HEK293 (cell line): ENCODE measurements around the gene TAS2R39.

ENCODE experiments used
- CTCF ChIA-PET: fragments of 350-600 bp; formaldehyde crosslinking; extraction: SDS; loops from one replicate; lab custom pipeline; 2021; ENCODE audit warnings: antibody characterized with exemption; lab: Yijun Ruan, JAX
- POLR2A ChIA-PET: fragments of 300-600 bp; formaldehyde crosslinking; extraction: SDS; loops from one replicate; lab custom pipeline; 2020; ENCODE audit warnings: antibody characterized with exemption, inconsistent platforms; lab: Yijun Ruan, JAX
- H3K27ac ChIP-seq: fragments of 200-500 bp; sonication (Bioruptor generic); 2 replicates; pipeline ENCODE4 v1.5.1; 2014; ENCODE audit warnings: low read depth, low read length, control low read depth, inconsistent platforms; ENCODE audit errors: extremely low read depth
- H3K36me3 ChIP-seq, 2 experiments: fragments of 200-500 bp in 1 of 2; sonication (Bioruptor generic) in 1 of 2; 1 replicate in 1 of 2; 2 replicates in 1 of 2; pipeline ENCODE4 v1.5.1; 2014 to 2017; ENCODE audit warnings: inconsistent platforms in 2 of 2, low read length in 2 of 2; ENCODE audit not compliant: control insufficient read depth in 2 of 2, insufficient read depth in 1 of 2
- H3K4me1 ChIP-seq: fragments of 200-500 bp; sonication (Bioruptor generic); 2 replicates; pipeline ENCODE4 v1.5.1; 2014; ENCODE audit warnings: mild to moderate bottlenecking, low read length, inconsistent platforms; ENCODE audit not compliant: control insufficient read depth, insufficient read depth
- H3K4me3 ChIP-seq: 2 replicates; pipeline ENCODE4 v1.5.1; 2011; ENCODE audit warnings: low read depth, mild to moderate bottlenecking, control low read depth, low read length, moderate library complexity
- H3K9me3 ChIP-seq: fragments of 200-500 bp; sonication (Bioruptor generic); 2 replicates; pipeline ENCODE4 v1.5.1; 2014; ENCODE audit warnings: low read depth, low read length, inconsistent platforms; ENCODE audit not compliant: control insufficient read depth, insufficient read depth
- SP7 ChIP-seq: fragments of 450-650 bp; formaldehyde crosslinking; IDR thresholded peaks from 2 replicates; pipeline ENCODE4 v1.5.1; 2016; ENCODE audit warnings: missing biosample characterization, missing genetic modification characterization
- ZBTB1 ChIP-seq: fragments of 450-650 bp; formaldehyde crosslinking; IDR thresholded peaks from 2 replicates; pipeline ENCODE4 v1.5.1; 2016; ENCODE audit warnings: missing biosample characterization, missing genetic modification characterization
- ZFP37 ChIP-seq: fragments of 450-650 bp; formaldehyde crosslinking; IDR thresholded peaks from 2 replicates; pipeline ENCODE4 v1.5.1; 2016; ENCODE audit warnings: missing biosample characterization, missing genetic modification characterization
- ZNF138 ChIP-seq: fragments of 450-650 bp; formaldehyde crosslinking; IDR thresholded peaks from 2 replicates; pipeline ENCODE4 v1.5.1; 2016; ENCODE audit warnings: missing biosample characterization, missing genetic modification characterization, borderline replicate concordance
- ZNF157 ChIP-seq: fragments of 450-650 bp; formaldehyde crosslinking; IDR thresholded peaks from 2 replicates; pipeline ENCODE4 v1.5.1; 2016; ENCODE audit warnings: missing biosample characterization, missing genetic modification characterization
- ZNF202 ChIP-seq: fragments of 450-650 bp; formaldehyde crosslinking; IDR thresholded peaks from 2 replicates; pipeline ENCODE4 v1.5.1; 2016; ENCODE audit warnings: missing biosample characterization, missing genetic modification characterization, borderline replicate concordance
- ZNF223 ChIP-seq: fragments of 450-650 bp; formaldehyde crosslinking; IDR thresholded peaks from 2 replicates; pipeline ENCODE4 v1.5.1; 2016; ENCODE audit warnings: missing biosample characterization, missing genetic modification characterization
- ZNF324 ChIP-seq: fragments of 450-650 bp; formaldehyde crosslinking; IDR thresholded peaks from 2 replicates; pipeline ENCODE4 v1.5.1; 2016; ENCODE audit warnings: missing biosample characterization, missing genetic modification characterization
- ZNF354C ChIP-seq: fragments of 450-650 bp; formaldehyde crosslinking; IDR thresholded peaks from 2 replicates; pipeline ENCODE4 v1.5.1; 2016; ENCODE audit warnings: missing biosample characterization, missing genetic modification characterization, low read depth, borderline replicate concordance
- ZNF37A ChIP-seq: fragments of 450-650 bp; IDR thresholded peaks from 2 replicates; pipeline ENCODE4 v1.5.1; 2018; ENCODE audit warnings: missing biosample characterization, missing genetic modification characterization
- ZNF518A ChIP-seq: fragments of 450-650 bp; formaldehyde crosslinking; conservative IDR thresholded peaks from 2 replicates; pipeline ENCODE4 v1.5.1; 2016; ENCODE audit warnings: low read depth, missing biosample characterization, missing genetic modification characterization
- ZNF530 ChIP-seq: fragments of 450-650 bp; formaldehyde crosslinking; IDR thresholded peaks from 2 replicates; pipeline ENCODE4 v1.5.1; 2016; ENCODE audit warnings: low read depth, missing biosample characterization, missing genetic modification characterization
- ZNF548 ChIP-seq: fragments of 450-650 bp; formaldehyde crosslinking; IDR thresholded peaks from 2 replicates; pipeline ENCODE4 v1.5.1; 2016; ENCODE audit warnings: missing biosample characterization, missing genetic modification characterization
- ZNF610 ChIP-seq: fragments of 450-650 bp; formaldehyde crosslinking; IDR thresholded peaks from 2 replicates; pipeline ENCODE4 v1.5.1; 2016; ENCODE audit warnings: missing biosample characterization, missing genetic modification characterization, borderline replicate concordance
- TF ChIP-seq, protein P1 (sequence below): sonication (generic); formaldehyde crosslinking; IDR thresholded peaks from 2 replicates; pipeline ENCODE4 v1.8.1; 2022; ENCODE audit warnings: mild to moderate bottlenecking, moderate library complexity, missing genetic modification reagents
- TF ChIP-seq, protein P2 (sequence below): fragments of 450-650 bp; formaldehyde crosslinking; IDR thresholded peaks from 2 replicates; pipeline ENCODE4 v1.5.1; 2016; ENCODE audit warnings: missing biosample characterization, missing genetic modification characterization
- TF ChIP-seq, protein P3 (sequence below): fragments of 450-650 bp; formaldehyde crosslinking; IDR thresholded peaks from 2 replicates; pipeline ENCODE4 v1.5.1; 2016; ENCODE audit warnings: missing biosample characterization, missing genetic modification characterization

The TAS2R39 gene

DNA sequence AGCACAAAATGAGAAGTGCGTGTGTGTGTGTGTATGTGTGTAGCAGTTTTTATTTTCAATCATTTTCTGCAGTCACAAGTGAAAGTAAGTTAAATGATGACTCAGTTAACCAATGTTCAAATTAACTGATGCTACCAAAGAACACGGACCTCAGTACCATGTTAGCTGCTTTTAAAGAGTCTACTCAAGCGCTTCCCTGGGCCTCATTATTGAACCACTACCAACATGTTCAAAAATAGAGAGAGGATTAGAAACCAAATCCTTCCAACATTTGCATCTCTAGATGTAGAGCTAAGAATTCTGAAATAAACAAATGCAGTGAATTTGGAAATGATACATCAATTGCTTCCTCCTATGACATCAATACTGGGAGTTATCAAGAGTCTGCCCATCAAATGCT lies at the start of gene TAS2R39:
Gene TAS2R39 (plus strand): TSS at position 396 of the 400 bp plus-strand sequence. CDS start 0 bp downstream, at position 396.
- H3K36me3 ChIP-seq = no peaks in the 10 kb centered on the region
- no peak within 1 kb of the TSS for H3K4me3 ChIP-seq
- H3K27ac ChIP-seq = no peak within 1 kb of the TSS
- POLR2A ChIA-PET = no interaction called here
- H3K9me3 ChIP-seq = no peaks in the 10 kb centered on the region
- TF ChIP-seq ZNF610 (tag by site-specific recombination) = no peak
- no peak for TF ChIP-seq ZNF518A (tag by site-specific recombination)
- TF ChIP-seq, protein P1, sequence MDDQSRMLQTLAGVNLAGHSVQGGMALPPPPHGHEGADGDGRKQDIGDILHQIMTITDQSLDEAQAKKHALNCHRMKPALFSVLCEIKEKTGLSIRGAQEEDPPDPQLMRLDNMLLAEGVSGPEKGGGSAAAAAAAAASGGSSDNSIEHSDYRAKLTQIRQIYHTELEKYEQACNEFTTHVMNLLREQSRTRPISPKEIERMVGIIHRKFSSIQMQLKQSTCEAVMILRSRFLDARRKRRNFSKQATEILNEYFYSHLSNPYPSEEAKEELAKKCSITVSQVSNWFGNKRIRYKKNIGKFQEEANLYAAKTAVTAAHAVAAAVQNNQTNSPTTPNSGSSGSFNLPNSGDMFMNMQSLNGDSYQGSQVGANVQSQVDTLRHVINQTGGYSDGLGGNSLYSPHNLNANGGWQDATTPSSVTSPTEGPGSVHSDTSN (CRISPR knock-in tag) = no peak
- TF ChIP-seq ZNF138 (tag by site-specific recombination) = no peak
- no peak for TF ChIP-seq ZNF324
- TF ChIP-seq ZNF37A (tag by site-specific recombination) = no peak
- TF ChIP-seq, protein P2, sequence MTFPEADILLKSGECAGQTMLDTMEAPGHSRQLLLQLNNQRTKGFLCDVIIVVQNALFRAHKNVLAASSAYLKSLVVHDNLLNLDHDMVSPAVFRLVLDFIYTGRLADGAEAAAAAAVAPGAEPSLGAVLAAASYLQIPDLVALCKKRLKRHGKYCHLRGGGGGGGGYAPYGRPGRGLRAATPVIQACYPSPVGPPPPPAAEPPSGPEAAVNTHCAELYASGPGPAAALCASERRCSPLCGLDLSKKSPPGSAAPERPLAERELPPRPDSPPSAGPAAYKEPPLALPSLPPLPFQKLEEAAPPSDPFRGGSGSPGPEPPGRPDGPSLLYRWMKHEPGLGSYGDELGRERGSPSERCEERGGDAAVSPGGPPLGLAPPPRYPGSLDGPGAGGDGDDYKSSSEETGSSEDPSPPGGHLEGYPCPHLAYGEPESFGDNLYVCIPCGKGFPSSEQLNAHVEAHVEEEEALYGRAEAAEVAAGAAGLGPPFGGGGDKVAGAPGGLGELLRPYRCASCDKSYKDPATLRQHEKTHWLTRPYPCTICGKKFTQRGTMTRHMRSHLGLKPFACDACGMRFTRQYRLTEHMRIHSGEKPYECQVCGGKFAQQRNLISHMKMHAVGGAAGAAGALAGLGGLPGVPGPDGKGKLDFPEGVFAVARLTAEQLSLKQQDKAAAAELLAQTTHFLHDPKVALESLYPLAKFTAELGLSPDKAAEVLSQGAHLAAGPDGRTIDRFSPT (tag by site-specific recombination) = no peak
- TF ChIP-seq ZNF157 (tag by site-specific recombination) = no peak
- TF ChIP-seq ZNF223 (tag by site-specific recombination) = no peak
- TF ChIP-seq ZNF548 (tag by site-specific recombination) = no peak
- TF ChIP-seq, protein P3, sequence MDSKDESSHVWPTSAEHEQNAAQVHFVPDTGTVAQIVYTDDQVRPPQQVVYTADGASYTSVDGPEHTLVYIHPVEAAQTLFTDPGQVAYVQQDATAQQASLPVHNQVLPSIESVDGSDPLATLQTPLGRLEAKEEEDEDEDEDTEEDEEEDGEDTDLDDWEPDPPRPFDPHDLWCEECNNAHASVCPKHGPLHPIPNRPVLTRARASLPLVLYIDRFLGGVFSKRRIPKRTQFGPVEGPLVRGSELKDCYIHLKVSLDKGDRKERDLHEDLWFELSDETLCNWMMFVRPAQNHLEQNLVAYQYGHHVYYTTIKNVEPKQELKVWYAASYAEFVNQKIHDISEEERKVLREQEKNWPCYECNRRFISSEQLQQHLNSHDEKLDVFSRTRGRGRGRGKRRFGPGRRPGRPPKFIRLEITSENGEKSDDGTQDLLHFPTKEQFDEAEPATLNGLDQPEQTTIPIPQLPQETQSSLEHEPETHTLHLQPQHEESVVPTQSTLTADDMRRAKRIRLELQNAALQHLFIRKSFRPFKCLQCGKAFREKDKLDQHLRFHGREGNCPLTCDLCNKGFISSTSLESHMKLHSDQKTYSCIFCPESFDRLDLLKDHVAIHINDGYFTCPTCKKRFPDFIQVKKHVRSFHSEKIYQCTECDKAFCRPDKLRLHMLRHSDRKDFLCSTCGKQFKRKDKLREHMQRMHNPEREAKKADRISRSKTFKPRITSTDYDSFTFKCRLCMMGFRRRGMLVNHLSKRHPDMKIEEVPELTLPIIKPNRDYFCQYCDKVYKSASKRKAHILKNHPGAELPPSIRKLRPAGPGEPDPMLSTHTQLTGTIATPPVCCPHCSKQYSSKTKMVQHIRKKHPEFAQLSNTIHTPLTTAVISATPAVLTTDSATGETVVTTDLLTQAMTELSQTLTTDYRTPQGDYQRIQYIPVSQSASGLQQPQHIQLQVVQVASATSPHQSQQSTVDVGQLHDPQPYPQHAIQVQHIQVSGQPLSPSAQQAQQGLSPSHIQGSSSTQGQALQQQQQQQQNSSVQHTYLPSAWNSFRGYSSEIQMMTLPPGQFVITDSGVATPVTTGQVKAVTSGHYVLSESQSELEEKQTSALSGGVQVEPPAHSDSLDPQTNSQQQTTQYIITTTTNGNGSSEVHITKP (tag by site-specific recombination) = no peak
- no peak for TF ChIP-seq ZFP37 (tag by site-specific recombination)
- TF ChIP-seq ZNF202 (tag by site-specific recombination) = no peak
- TF ChIP-seq, all 188 proteins: peak for 0
- no peaks in the 10 kb centered on the region for H3K4me1 ChIP-seq
- CTCF ChIA-PET = no interaction called here

DNA sequence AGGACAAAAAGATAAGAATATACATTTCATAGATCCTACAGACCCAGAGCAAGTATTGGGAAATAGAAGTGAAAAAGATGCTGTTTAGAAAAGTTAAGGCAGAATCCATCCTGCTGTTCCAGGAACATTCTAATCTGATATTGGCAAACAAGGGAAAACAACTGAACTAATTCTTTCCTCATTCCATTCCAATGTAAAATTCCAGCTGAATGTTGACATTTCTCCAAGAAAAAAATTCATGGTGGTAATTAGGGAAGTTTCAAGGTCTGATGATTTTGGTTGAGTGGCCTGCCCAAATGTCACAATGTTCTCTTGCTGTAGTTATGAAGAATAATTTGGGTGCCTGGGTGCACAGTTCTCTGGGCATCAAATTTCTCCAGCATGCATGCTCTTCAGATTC lies 36.1 kb upstream of the TAS2R39 start:
- ChIA-PET CTCF (no interaction called here), POLR2A (no interaction called here)
- Histone ChIP-seq H3K36me3 (no peaks in the 10 kb centered on the region), H3K27ac (no peak overlapping the region), H3K9me3 (no peaks in the 10 kb centered on the region), H3K4me1 (no peaks in the 10 kb centered on the region), H3K4me3 (no peak overlapping the region)
- TF ChIP-seq ZBTB1 (tag by site-specific recombination) (no peak), ZNF354C (no peak), ZNF530 (no peak), SP7 (tag by site-specific recombination) (no peak)
